Spinal cord (tissue), 10 donors: ENCODE data around the gene PPP2R1B. TPM values are rescaled to one million over a fixed set of nuclear protein-coding genes. Genes with fewer than 3 reads are reported as not detected.
A peak's percentile ranks its signal among the peaks of the same experiment; 100 is the strongest.
"Not testable (repeated sequence)": the region's sequence is repeated elsewhere in the genome, so short reads cannot be mapped to it uniquely, and the experiment has no call there.

Experiments
- DNase-seq, 6 donors: peaks; one replicate each; pipeline versions ENCODE4 v3.0.0 to v3.0.0-alpha.2; 2013 to 2015; ENCODE audit warnings: low spot score in 6 of 6, low read depth in 4 of 6
- H3K27ac ChIP-seq: one replicate; pipeline ENCODE4 v1.5.1; 2013; ENCODE audit warnings: low read depth, low read length, control low read depth
- H3K27me3 ChIP-seq: one replicate; pipeline ENCODE4 v1.6.1; 2013; ENCODE audit warnings: low read length; ENCODE audit not compliant: control insufficient read depth, insufficient read depth
- H3K36me3 ChIP-seq: one replicate; pipeline ENCODE4 v1.6.1; 2013; ENCODE audit warnings: low read length; ENCODE audit not compliant: control insufficient read depth, insufficient read depth
- H3K4me1 ChIP-seq: one replicate; pipeline ENCODE4 v1.6.1; 2013; ENCODE audit warnings: low read length; ENCODE audit not compliant: control insufficient read depth, insufficient read depth
- H3K4me3 ChIP-seq: one replicate; pipeline ENCODE4 v1.5.1; 2013; ENCODE audit warnings: low read depth, low read length, control low read depth
- H3K9me3 ChIP-seq: one replicate; pipeline ENCODE4 v1.6.1; 2013; ENCODE audit warnings: low read length; ENCODE audit not compliant: control insufficient read depth, insufficient read depth
- WGBS: methylation state at CpG from one replicate; pipeline ENCODE4 v1.1.5; 2013; ENCODE audit warnings: missing lambda C conversion rate; ENCODE audit not compliant: insufficient coverage; 5-methylcytosine and 5-hydroxymethylcytosine counted together
- polyA plus RNA-seq, 2 donors: library from polyadenylated mRNA; unstranded; fragments of 120-200 nt; gene quantifications; one replicate each; pipeline ENCODE4 v1.2.1, GENCODE V29; 2013; ENCODE audit not compliant: insufficient read length in 2 of 2
- total RNA-seq, 2 donors: library from RNA; depleted of rRNA in 1 of 2; stranded (reverse); fragments of 120-200 nt in 1 of 2; fragments of >200 nt in 1 of 2; gene quantifications; one replicate each; pipeline versions ENCODE4 v1.2.3 to v1.2.4, GENCODE V29; 2013 to 2014
- donor health status: healthy.

Gene PPP2R1B
- total and polyA plus RNA-seq, 4 donors: 17.4 to 45.1 (median 23.1) TPM

GRCh38 chr11:111774955-111775710, 8.9 kb upstream of the PPP2R1B start:
- H3K4me3 ChIP-seq: no peak overlapping the region
- H3K4me1 ChIP-seq: no peaks in the 10 kb centered on the region
- H3K27me3 ChIP-seq: no peaks in the 10 kb centered on the region
- peak overlapping the region; percentile 71 for H3K27ac ChIP-seq
- 70% methylated on average over 2 of the region's 6 CpGs for WGBS
- H3K9me3 ChIP-seq: no peaks in the 10 kb centered on the region
- DNase-seq: peak in 1 of 6 donors; percentile 41
- no peaks in the 10 kb centered on the region for H3K36me3 ChIP-seq

- Histone ChIP-seq H3K27ac (no peak overlapping the region), H3K9me3 (no peaks in the 10 kb centered on the region), H3K4me3 (no peak overlapping the region), H3K36me3 (no peaks in the 10 kb centered on the region), H3K4me1 (no peaks in the 10 kb centered on the region), H3K27me3 (no peaks in the 10 kb centered on the region)
- WGBS: 86% methylated on average over 1 of the region's 2 CpGs
- no peak for DNase-seq
These were observed 6.3 kb upstream of the PPP2R1B start for GRCh38 chr11:111772535-111772934.

- not testable (repeated sequence) for H3K27me3 ChIP-seq, H3K4me1 ChIP-seq, H3K27ac ChIP-seq, DNase-seq, H3K9me3 ChIP-seq, H3K36me3 ChIP-seq, H3K4me3 ChIP-seq
- 83% methylated on average over 1 of the region's 5 CpGs for WGBS
These were observed 5.0 kb upstream of the PPP2R1B start for GRCh38 chr11:111771205-111771604.

- Histone ChIP-seq H3K36me3 (no peaks in the 10 kb centered on the region), H3K4me1 (peaks cover 6% of the 10 kb centered on the region), H3K4me3 (no peak overlapping the region), H3K27ac (no peak overlapping the region), H3K27me3 (no peaks in the 10 kb centered on the region), H3K9me3 (no peaks in the 10 kb centered on the region)
- WGBS: 100% methylated on average over 2 of the region's 4 CpGs
- no peak for DNase-seq
These were observed 4.5 kb upstream of the PPP2R1B start for GRCh38 chr11:111770581-111771134.

- 0% methylated on average over 2 of the region's 7 CpGs for WGBS
- H3K36me3 ChIP-seq: peaks cover 5% of the 10 kb centered on the region
- peaks cover 6% of the 10 kb centered on the region for H3K4me1 ChIP-seq
- peak overlapping the region; percentile 94 for H3K27ac ChIP-seq
- H3K9me3 ChIP-seq: no peaks in the 10 kb centered on the region
- DNase-seq: peak in 2 of 6 donors; percentile 13 to 31
- peak overlapping the region; percentile 79 for H3K4me3 ChIP-seq
- H3K27me3 ChIP-seq: no peaks in the 10 kb centered on the region
These were observed 599 bp upstream of the PPP2R1B start for GRCh38 chr11:111766834-111767142.

- Histone ChIP-seq H3K27me3 (no peaks in the 10 kb centered on the region), H3K27ac (peak overlapping the region; percentile 94), H3K4me1 (peaks cover 6% of the 10 kb centered on the region), H3K9me3 (no peaks in the 10 kb centered on the region), H3K36me3 (peaks cover 13% of the 10 kb centered on the region), H3K4me3 (peak overlapping the region; percentile 79)
- peak in 1 of 6 donors; percentile 46 for DNase-seq
- 0% methylated on average over 23 of the region's 28 CpGs for WGBS
These were observed 737 bp downstream of the PPP2R1B start for GRCh38 chr11:111765320-111765983.

GRCh38 chr11:111764621-111765020, 1.6 kb downstream of the PPP2R1B start:
- H3K4me1 ChIP-seq: peaks cover 6% of the 10 kb centered on the region
- no peaks in the 10 kb centered on the region for H3K9me3 ChIP-seq
- peaks cover 21% of the 10 kb centered on the region for H3K36me3 ChIP-seq
- no peak overlapping the region for H3K27ac ChIP-seq
- no peaks in the 10 kb centered on the region for H3K27me3 ChIP-seq
- H3K4me3 ChIP-seq: no peak overlapping the region
- no peak for DNase-seq
- WGBS: no CpG with 5 or more reads among the region's 1 CpG

- no peaks in the 10 kb centered on the region for H3K27me3 ChIP-seq
- DNase-seq: peak in 3 of 6 donors; percentile 17 to 71 (median 63)
- peaks cover 25% of the 10 kb centered on the region for H3K36me3 ChIP-seq
- no peak overlapping the region for H3K27ac ChIP-seq
- H3K4me1 ChIP-seq: peaks cover 6% of the 10 kb centered on the region
- H3K4me3 ChIP-seq: no peak overlapping the region
- 65% methylated on average over 2 of the region's 3 CpGs for WGBS
- no peaks in the 10 kb centered on the region for H3K9me3 ChIP-seq
These were observed 3.1 kb downstream of the PPP2R1B start for GRCh38 chr11:111762981-111763643.

- no peak overlapping the region for H3K4me3 ChIP-seq
- no peak overlapping the region for H3K27ac ChIP-seq
- no peak for DNase-seq
- H3K36me3 ChIP-seq: peaks cover 30% of the 10 kb centered on the region
- peaks cover 6% of the 10 kb centered on the region for H3K4me1 ChIP-seq
- no peaks in the 10 kb centered on the region for H3K9me3 ChIP-seq
- WGBS: 100% methylated on average over 4 of the region's 5 CpGs
- no peaks in the 10 kb centered on the region for H3K27me3 ChIP-seq
These were observed 3.7 kb downstream of the PPP2R1B start for GRCh38 chr11:111762526-111762925.
